Measurements from ENCODE around the gene MAMDC2. TPM values are rescaled to one million over a fixed set of nuclear protein-coding genes. Genes with fewer than 3 reads are reported as not detected.

Gene MAMDC2
- total RNA-seq, 1 donor from 2014 or later, result 0.60 TPM

- H3K4me3 Mint-ChIP-seq (ENCODE audit: low read depth), result no peak overlapping the region
- H3K4me1 Mint-ChIP-seq (ENCODE audit: low read depth), result no peaks in the 10 kb centered on the region
- H3K27ac Mint-ChIP-seq, result no peak overlapping the region
- no peaks in the 10 kb centered on the region for H3K36me3 Mint-ChIP-seq (ENCODE audit: insufficient read depth)
- H3K9me3 Mint-ChIP-seq (ENCODE audit: low read depth), result no peaks in the 10 kb centered on the region
- H3K27me3 Mint-ChIP-seq, result peaks cover 53% of the 10 kb centered on the region
- TF ChIP-seq, protein P1, sequence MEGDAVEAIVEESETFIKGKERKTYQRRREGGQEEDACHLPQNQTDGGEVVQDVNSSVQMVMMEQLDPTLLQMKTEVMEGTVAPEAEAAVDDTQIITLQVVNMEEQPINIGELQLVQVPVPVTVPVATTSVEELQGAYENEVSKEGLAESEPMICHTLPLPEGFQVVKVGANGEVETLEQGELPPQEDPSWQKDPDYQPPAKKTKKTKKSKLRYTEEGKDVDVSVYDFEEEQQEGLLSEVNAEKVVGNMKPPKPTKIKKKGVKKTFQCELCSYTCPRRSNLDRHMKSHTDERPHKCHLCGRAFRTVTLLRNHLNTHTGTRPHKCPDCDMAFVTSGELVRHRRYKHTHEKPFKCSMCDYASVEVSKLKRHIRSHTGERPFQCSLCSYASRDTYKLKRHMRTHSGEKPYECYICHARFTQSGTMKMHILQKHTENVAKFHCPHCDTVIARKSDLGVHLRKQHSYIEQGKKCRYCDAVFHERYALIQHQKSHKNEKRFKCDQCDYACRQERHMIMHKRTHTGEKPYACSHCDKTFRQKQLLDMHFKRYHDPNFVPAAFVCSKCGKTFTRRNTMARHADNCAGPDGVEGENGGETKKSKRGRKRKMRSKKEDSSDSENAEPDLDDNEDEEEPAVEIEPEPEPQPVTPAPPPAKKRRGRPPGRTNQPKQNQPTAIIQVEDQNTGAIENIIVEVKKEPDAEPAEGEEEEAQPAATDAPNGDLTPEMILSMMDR (IDR thresholded peaks at IDR 0.05; ENCODE audit: unreplicated experiment), result no peak
- no peak for DNase-seq (ENCODE audit: low spot score, unreplicated experiment)
These were observed 6.1 kb downstream of the MAMDC2 start for GRCh38 chr9:70049672-70050271.

DNA sequence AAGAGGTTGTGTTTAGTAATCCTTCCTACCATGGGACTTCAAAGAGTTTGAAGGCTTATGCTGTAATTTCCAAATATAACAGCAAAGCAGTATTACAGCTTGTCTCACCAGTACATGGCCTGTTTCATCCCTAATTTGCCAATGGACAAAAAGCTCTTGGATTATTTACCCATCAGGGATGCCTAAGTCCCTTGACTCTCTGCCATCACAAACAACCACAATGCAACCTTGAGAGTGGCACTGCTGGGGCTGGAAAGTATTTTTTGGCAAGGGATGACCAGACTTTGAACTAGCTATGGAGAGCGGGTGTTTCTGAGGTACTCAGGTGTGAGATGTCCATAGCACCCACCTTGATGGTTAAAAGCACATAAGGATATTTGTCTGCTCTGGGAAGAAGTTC lies 9.1 kb downstream of the MAMDC2 start:
- no peak overlapping the region for H3K27ac Mint-ChIP-seq
- H3K27me3 Mint-ChIP-seq, result peaks cover 26% of the 10 kb centered on the region
- H3K4me1 Mint-ChIP-seq (ENCODE audit: low read depth), result no peaks in the 10 kb centered on the region
- H3K36me3 Mint-ChIP-seq (ENCODE audit: insufficient read depth), result no peaks in the 10 kb centered on the region
- no peak for DNase-seq (ENCODE audit: low spot score, unreplicated experiment)
- no peaks in the 10 kb centered on the region for H3K9me3 Mint-ChIP-seq (ENCODE audit: low read depth)
- H3K4me3 Mint-ChIP-seq (ENCODE audit: low read depth), result no peak overlapping the region
- TF ChIP-seq, protein P1 (IDR thresholded peaks at IDR 0.05; ENCODE audit: unreplicated experiment), result no peak

- H3K27me3 Mint-ChIP-seq, result peaks cover 20% of the 10 kb centered on the region
- no peaks in the 10 kb centered on the region for H3K36me3 Mint-ChIP-seq (ENCODE audit: insufficient read depth)
- no peaks in the 10 kb centered on the region for H3K9me3 Mint-ChIP-seq (ENCODE audit: low read depth)
- no peak for DNase-seq (ENCODE audit: low spot score, unreplicated experiment)
- no peak overlapping the region for H3K27ac Mint-ChIP-seq
- no peak overlapping the region for H3K4me3 Mint-ChIP-seq (ENCODE audit: low read depth)
- no peaks in the 10 kb centered on the region for H3K4me1 Mint-ChIP-seq (ENCODE audit: low read depth)
- TF ChIP-seq, protein P1 (IDR thresholded peaks at IDR 0.05; ENCODE audit: unreplicated experiment), result no peak
These were observed 10.2 kb downstream of the MAMDC2 start for GRCh38 chr9:70053864-70054263.

DNA sequence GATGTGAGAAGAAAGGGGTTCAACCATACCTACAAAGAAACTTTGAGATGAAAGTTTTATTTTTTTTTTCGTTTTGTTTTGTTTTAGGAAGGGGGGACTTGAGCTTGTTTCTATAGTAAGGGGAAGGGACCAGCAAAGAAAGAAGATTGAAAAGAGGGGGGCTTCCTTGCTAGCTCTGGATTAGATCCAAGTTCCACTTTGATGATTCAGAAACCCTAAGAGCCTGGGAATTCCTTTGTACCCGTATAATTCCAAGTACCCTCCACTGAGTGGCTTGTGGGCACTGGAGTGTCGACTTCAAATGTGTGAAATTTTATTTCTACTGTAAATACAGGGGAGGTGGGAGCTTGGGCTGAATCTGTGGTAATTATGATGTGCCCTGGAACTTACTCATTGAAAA lies 10.9 kb downstream of the MAMDC2 start:
- no peak for DNase-seq (ENCODE audit: low spot score, unreplicated experiment)
- Mint-ChIP-seq H3K4me1 (ENCODE audit: low read depth) (no peaks in the 10 kb centered on the region), H3K9me3 (ENCODE audit: low read depth) (no peaks in the 10 kb centered on the region), H3K27ac (no peak overlapping the region), H3K36me3 (ENCODE audit: insufficient read depth) (no peaks in the 10 kb centered on the region), H3K27me3 (peaks cover 16% of the 10 kb centered on the region), H3K4me3 (ENCODE audit: low read depth) (no peak overlapping the region)
- TF ChIP-seq, protein P1 (IDR thresholded peaks at IDR 0.05; ENCODE audit: unreplicated experiment), result no peak

DNA sequence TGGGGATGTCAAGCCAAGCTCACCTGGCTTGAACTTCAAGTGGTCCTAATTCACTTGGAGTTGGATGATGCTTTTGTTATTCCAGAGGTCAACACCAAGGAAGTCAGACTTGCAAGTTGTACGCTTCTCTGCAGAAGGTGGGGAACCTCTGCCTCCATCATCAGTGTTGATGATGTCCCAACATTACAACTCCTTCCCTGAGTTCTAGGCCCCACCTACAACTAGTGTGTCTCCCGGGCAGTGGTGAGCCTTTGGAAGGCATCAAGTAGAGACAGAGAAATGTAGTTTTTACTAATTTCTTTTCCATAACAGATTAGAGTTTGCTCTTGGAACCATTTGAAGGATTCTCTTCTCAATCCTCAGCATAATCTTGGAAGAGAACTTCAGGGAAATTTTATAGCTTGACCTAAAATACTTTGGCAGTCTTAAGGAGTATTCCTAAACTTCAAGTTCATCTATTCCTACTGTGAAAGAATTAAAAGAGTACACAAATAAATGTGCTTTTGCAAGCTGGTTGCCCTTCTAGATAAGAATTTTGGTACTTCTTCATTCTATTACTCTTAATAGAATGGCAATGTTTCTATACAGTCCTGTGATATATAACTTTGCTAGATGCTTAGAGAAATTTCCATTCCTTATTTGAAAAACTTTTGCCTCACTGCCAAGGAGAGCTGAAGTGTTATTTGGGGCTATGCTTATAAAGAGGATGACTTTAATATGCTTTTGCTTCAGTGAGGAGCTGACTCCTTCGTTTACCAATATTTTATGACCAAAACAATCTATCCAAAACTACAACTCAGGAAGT lies 12.0 kb downstream of the MAMDC2 start:
- Mint-ChIP-seq H3K27me3 (peaks cover 11% of the 10 kb centered on the region), H3K36me3 (ENCODE audit: insufficient read depth) (no peaks in the 10 kb centered on the region), H3K4me1 (ENCODE audit: low read depth) (no peaks in the 10 kb centered on the region), H3K4me3 (ENCODE audit: low read depth) (no peak overlapping the region), H3K27ac (no peak overlapping the region), H3K9me3 (ENCODE audit: low read depth) (no peaks in the 10 kb centered on the region)
- TF ChIP-seq, protein P1 (IDR thresholded peaks at IDR 0.05; ENCODE audit: unreplicated experiment), result no peak
- no peak for DNase-seq (ENCODE audit: low spot score, unreplicated experiment)

All from progenitor cell of endocrine pancreas (in vitro differentiated cells).